Measurements from ENCODE around the gene OLFM1. TPM values are rescaled to one million over a fixed set of nuclear protein-coding genes. Genes with fewer than 3 reads are reported as not detected.

The OLFM1 gene
- total and polyA plus RNA-seq, 2 donors (not counting 1 experiment from before 2014, with no cell fraction given), result 0.07 TPM; not detected in 1

GRCh38 chr9:135146766-135147473 is 59.5 kb downstream of the OLFM1 start:
- no peak overlapping the region for H2AFZ ChIP-seq (ENCODE audit: insufficient read depth, low read depth, low read length, poor library complexity, severe bottlenecking)
- Mint-ChIP-seq H3K27ac (no peak overlapping the region), H3K4me3 (no peak overlapping the region), H3K9me3 (ENCODE audit: insufficient read depth) (no peaks in the 10 kb centered on the region), H3K4me1 (no peaks in the 10 kb centered on the region), H3K27me3 (peaks cover 15% of the 10 kb centered on the region)
- no peaks in the 10 kb centered on the region for H4K20me1 ChIP-seq (ENCODE audit: control insufficient read depth, insufficient read depth, low read length, poor library complexity, severe bottlenecking)
- H3K27me3 ChIP-seq (replicated peaks in 1 of 4; ENCODE audit: control extremely low read depth in 1 of 4, control insufficient read depth in 3 of 4, insufficient read depth in 4 of 4, low read length in 3 of 4), result no peaks in the 10 kb centered on the region
- H3K9ac ChIP-seq (ENCODE audit: low read length), result no peak overlapping the region
- no peaks in the 10 kb centered on the region for H3K79me2 ChIP-seq (ENCODE audit: control insufficient read depth, insufficient read depth, low read length)
- TF ChIP-seq EZH2 (IDR thresholded peaks at IDR 0.05; ENCODE audit: borderline replicate concordance, insufficient read depth, low read depth, low read length, poor library complexity, severe bottlenecking), result no peak
- no peak for TF ChIP-seq CTCF (IDR thresholded peaks at IDR 0.05)
- WGBS (ENCODE audit: insufficient coverage), result 72% methylated on average over 15 of the region's 16 CpGs
- no peak overlapping the region for H3K4me3 ChIP-seq (ENCODE audit: control extremely low read depth in 1 of 5, extremely low read depth in 1 of 5, insufficient read depth in 1 of 5, low read depth in 2 of 5, low read length in 4 of 5)
- peaks cover 0 to 38% (median 0%) of the 10 kb centered on the region in 3 donors for H3K9me3 ChIP-seq (ENCODE audit: control extremely low read depth in 1 of 3, control insufficient read depth in 2 of 3, insufficient read depth in 1 of 3, low read length in 2 of 3)
- CTCF ChIA-PET, result no interaction called here
- no peak overlapping the region for H3K27ac ChIP-seq (ENCODE audit: low read length in 2 of 2)
- no peaks in the 10 kb centered on the region for H3K36me3 ChIP-seq (replicated peaks in 1 of 2; ENCODE audit: control extremely low read depth in 1 of 2, control insufficient read depth in 1 of 2, extremely low read depth in 1 of 2, insufficient read depth in 2 of 2, low read length in 1 of 2)
- intact Hi-C loops (cut with micrococcal nuclease), result no loop called here
- H3K4me2 ChIP-seq (replicated peaks; ENCODE audit: low read depth, low read length, poor library complexity, severe bottlenecking), result no peak overlapping the region
- H3K4me1 ChIP-seq (ENCODE audit: control insufficient read depth in 2 of 2, insufficient read depth in 2 of 2, low read length in 2 of 2), result no peaks in the 10 kb centered on the region
- DNase-seq (no peak), ATAC-seq (ENCODE audit: low read depth) (no peak)
- POLR2A ChIA-PET, result no interaction called here

GRCh38 chr9:135147474-135147805 is 60.0 kb downstream of the OLFM1 start:
- Histone ChIP-seq H3K27ac (ENCODE audit: low read length in 2 of 2) (no peak overlapping the region), H3K4me2 (replicated peaks; ENCODE audit: low read depth, low read length, poor library complexity, severe bottlenecking) (no peak overlapping the region), H3K9ac (ENCODE audit: low read length) (no peak overlapping the region), H3K4me3 (ENCODE audit: control extremely low read depth in 1 of 5, extremely low read depth in 1 of 5, insufficient read depth in 1 of 5, low read depth in 2 of 5, low read length in 4 of 5) (no peak overlapping the region), H2AFZ (ENCODE audit: insufficient read depth, low read depth, low read length, poor library complexity, severe bottlenecking) (no peak overlapping the region), H3K36me3 (replicated peaks in 1 of 2; ENCODE audit: control extremely low read depth in 1 of 2, control insufficient read depth in 1 of 2, extremely low read depth in 1 of 2, insufficient read depth in 2 of 2, low read length in 1 of 2) (no peaks in the 10 kb centered on the region), H4K20me1 (ENCODE audit: control insufficient read depth, insufficient read depth, low read length, poor library complexity, severe bottlenecking) (no peaks in the 10 kb centered on the region), H3K27me3 (replicated peaks in 1 of 4; ENCODE audit: control extremely low read depth in 1 of 4, control insufficient read depth in 3 of 4, insufficient read depth in 4 of 4, low read length in 3 of 4) (no peaks in the 10 kb centered on the region), H3K9me3 (ENCODE audit: control extremely low read depth in 1 of 3, control insufficient read depth in 2 of 3, insufficient read depth in 1 of 3, low read length in 2 of 3) (peaks cover 0 to 40% (median 0%) of the 10 kb centered on the region in 3 donors), H3K4me1 (ENCODE audit: control insufficient read depth in 2 of 2, insufficient read depth in 2 of 2, low read length in 2 of 2) (no peaks in the 10 kb centered on the region), H3K79me2 (ENCODE audit: control insufficient read depth, insufficient read depth, low read length) (no peaks in the 10 kb centered on the region)
- ChIA-PET CTCF (no interaction called here), POLR2A (no interaction called here)
- DNase-seq (no peak), ATAC-seq (ENCODE audit: low read depth) (no peak)
- 78% methylated on average over 12 of the region's 12 CpGs for WGBS (ENCODE audit: insufficient coverage)
- H3K27ac Mint-ChIP-seq, result no peak overlapping the region
- TF ChIP-seq CTCF (IDR thresholded peaks at IDR 0.05), result no peak
- no peak for TF ChIP-seq EZH2 (IDR thresholded peaks at IDR 0.05; ENCODE audit: borderline replicate concordance, insufficient read depth, low read depth, low read length, poor library complexity, severe bottlenecking)
- intact Hi-C loops (cut with micrococcal nuclease), result no loop called here
- H3K27me3 Mint-ChIP-seq, result peaks cover 15% of the 10 kb centered on the region
- H3K9me3 Mint-ChIP-seq (ENCODE audit: insufficient read depth), result no peaks in the 10 kb centered on the region
- H3K4me3 Mint-ChIP-seq, result no peak overlapping the region
- no peaks in the 10 kb centered on the region for H3K4me1 Mint-ChIP-seq
